GM18505 (cell line): ENCODE measurements around the gene ZBTB8B.
A peak's percentile ranks its signal among the peaks of the same experiment; 100 is the strongest.

ENCODE experiments used
- ATAC-seq: cut with Tn5 transposase; IDR thresholded peaks from one replicate; pipeline ENCODE4 v1.9.1; 2021; ENCODE audit not compliant: unreplicated experiment
- POLR2A ChIP-seq: IDR thresholded peaks from 4 replicates; pipeline ENCODE4 v1.6.1; 2011; ENCODE audit warnings: borderline replicate concordance; ENCODE audit not compliant: insufficient read depth, insufficient read length; ENCODE audit errors: extremely low read depth

The ZBTB8B gene

GRCh38 chr1:32486463-32487113 lies 21.7 kb downstream of the ZBTB8B start:
- TF ChIP-seq POLR2A = no peak
- no peak for ATAC-seq

- no peak for TF ChIP-seq POLR2A
- ATAC-seq = no peak
Measured at GRCh38 chr1:32487182-32487581, 22.3 kb downstream of the ZBTB8B start.

- ATAC-seq = no peak
- TF ChIP-seq POLR2A = no peak
Measured at GRCh38 chr1:32489774-32490454, 25.0 kb downstream of the ZBTB8B start.

GRCh38 chr1:32491386-32491785 lies 26.5 kb downstream of the ZBTB8B start:
- ATAC-seq = no peak

GRCh38 chr1:32494196-32494595 lies 29.3 kb downstream of the ZBTB8B start:
- no peak for TF ChIP-seq POLR2A
- ATAC-seq = no peak

More at GRCh38 chr1:32491386-32491785, 26.5 kb downstream of the ZBTB8B start:
- no peak for TF ChIP-seq POLR2A

- no peak for TF ChIP-seq POLR2A
- no peak for ATAC-seq
Measured at GRCh38 chr1:32494711-32495337, 30.0 kb downstream of the ZBTB8B start.

GRCh38 chr1:32496127-32496526 lies 31.3 kb downstream of the ZBTB8B start:
- TF ChIP-seq POLR2A = no peak
- no peak for ATAC-seq

GRCh38 chr1:32498751-32499150 lies 33.9 kb downstream of the ZBTB8B start:
- TF ChIP-seq POLR2A = no peak
- ATAC-seq = no peak

- ATAC-seq = no peak
- peak; percentile 36 for TF ChIP-seq POLR2A
Measured at GRCh38 chr1:32500387-32501209, 35.7 kb downstream of the ZBTB8B start.

GRCh38 chr1:32501865-32502264 lies 37.0 kb downstream of the ZBTB8B start:
- TF ChIP-seq POLR2A = no peak
- no peak for ATAC-seq

- ATAC-seq = no peak
- TF ChIP-seq POLR2A = no peak
Measured at GRCh38 chr1:32503153-32503552, 38.3 kb downstream of the ZBTB8B start.

- TF ChIP-seq POLR2A = no peak
Measured at GRCh38 chr1:32507021-32507420, 42.1 kb downstream of the ZBTB8B start.

GRCh38 chr1:32508761-32509160 lies 43.9 kb downstream of the ZBTB8B start:
- TF ChIP-seq POLR2A = no peak

More at GRCh38 chr1:32507021-32507420, 42.1 kb downstream of the ZBTB8B start:
- ATAC-seq = no peak

More at GRCh38 chr1:32508761-32509160, 43.9 kb downstream of the ZBTB8B start:
- no peak for ATAC-seq
